ENCODE measurements around the gene CDC6.

GRCh38 chr17:40303708-40304551 is 16.3 kb downstream of the CDC6 start:
- TF ChIP-seq, protein P1, sequence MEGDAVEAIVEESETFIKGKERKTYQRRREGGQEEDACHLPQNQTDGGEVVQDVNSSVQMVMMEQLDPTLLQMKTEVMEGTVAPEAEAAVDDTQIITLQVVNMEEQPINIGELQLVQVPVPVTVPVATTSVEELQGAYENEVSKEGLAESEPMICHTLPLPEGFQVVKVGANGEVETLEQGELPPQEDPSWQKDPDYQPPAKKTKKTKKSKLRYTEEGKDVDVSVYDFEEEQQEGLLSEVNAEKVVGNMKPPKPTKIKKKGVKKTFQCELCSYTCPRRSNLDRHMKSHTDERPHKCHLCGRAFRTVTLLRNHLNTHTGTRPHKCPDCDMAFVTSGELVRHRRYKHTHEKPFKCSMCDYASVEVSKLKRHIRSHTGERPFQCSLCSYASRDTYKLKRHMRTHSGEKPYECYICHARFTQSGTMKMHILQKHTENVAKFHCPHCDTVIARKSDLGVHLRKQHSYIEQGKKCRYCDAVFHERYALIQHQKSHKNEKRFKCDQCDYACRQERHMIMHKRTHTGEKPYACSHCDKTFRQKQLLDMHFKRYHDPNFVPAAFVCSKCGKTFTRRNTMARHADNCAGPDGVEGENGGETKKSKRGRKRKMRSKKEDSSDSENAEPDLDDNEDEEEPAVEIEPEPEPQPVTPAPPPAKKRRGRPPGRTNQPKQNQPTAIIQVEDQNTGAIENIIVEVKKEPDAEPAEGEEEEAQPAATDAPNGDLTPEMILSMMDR (conservative IDR thresholded peaks at IDR 0.05): no peak
- no peak for TF ChIP-seq ZFX (IDR thresholded peaks at IDR 0.05)
